A549 (cell line): ENCODE results near the gene DNAJC16. TPM values are rescaled to one million over a fixed set of nuclear protein-coding genes. Genes with fewer than 3 reads are reported as not detected.

Source experiments
- ATAC-seq, 2 experiments: fragments of 200-7000 bp in 1 of 2; fragments of >200 bp in 1 of 2; cut with Nextera tagmentation in 1 of 2; cut with Tn5 transposase in 1 of 2; 3 replicates each; pipeline versions ENCODE4 v1.8.0 to v1.9.1; 2018 to 2020; ENCODE audit warnings: mild to moderate bottlenecking in 1 of 2, moderate library complexity in 1 of 2
- CTCF ChIA-PET: fragments of 300-600 bp; sonication (Branson Sonifier 250); formaldehyde crosslinking; extraction: SDS; loops from one replicate; lab custom pipeline; 2021; ENCODE audit warnings: antibody characterized with exemption, inconsistent platforms; lab: Yijun Ruan, JAX
- POLR2A ChIA-PET: fragments of 350-600 bp; formaldehyde crosslinking; extraction: SDS; loops from one replicate; lab custom pipeline; 2021; ENCODE audit warnings: antibody characterized with exemption, inconsistent platforms; lab: Yijun Ruan, JAX
- DNase-seq, 2 experiments: peaks; one replicate each; pipeline versions ENCODE4 v3.0.0 to v3.0.0-alpha.2; 2011 to 2016; ENCODE audit warnings: low read depth in 1 of 2, low spot score in 1 of 2
- FAIRE-seq: peaks from 2 replicates; lab custom pipeline; 2011; peaks lifted over from hg19 to GRCh38; lab: Jason Lieb, UNC
- H3K27ac ChIP-seq, 2 experiments: fragments of >200 bp; sonication (Bioruptor Twin); formaldehyde crosslinking; 3 replicates each; pipeline ENCODE4 v1.5.1; 2016 to 2017
- H3K4me1 ChIP-seq: fragments of >200 bp; sonication (Bioruptor Twin); formaldehyde crosslinking; 3 replicates; pipeline ENCODE4 v1.6.1; 2016
- H3K4me2 ChIP-seq: fragments of >200 bp; sonication (Bioruptor Twin); formaldehyde crosslinking; 3 replicates; pipeline ENCODE4 v1.6.1; 2016
- H3K4me3 ChIP-seq: fragments of >200 bp; sonication (Bioruptor Twin); formaldehyde crosslinking; 3 replicates; pipeline ENCODE4 v1.5.1; 2016
- H3K9me3 ChIP-seq: fragments of >200 bp; sonication (Bioruptor Twin); formaldehyde crosslinking; 3 replicates; pipeline ENCODE4 v1.6.1; 2016
- BHLHE40 ChIP-seq: IDR thresholded peaks from 2 replicates; pipeline ENCODE4 v1.6.1; 2012; ENCODE audit warnings: low read depth, low read length, inconsistent platforms
- CBX2 ChIP-seq: fragments of 200-600 bp; sonication (generic); IDR thresholded peaks from 2 replicates; pipeline ENCODE4 v1.6.1; 2016; ENCODE audit warnings: low read depth, mild to moderate bottlenecking, borderline replicate concordance
- CBX8 ChIP-seq: fragments of 200-600 bp; sonication (generic); IDR thresholded peaks from 2 replicates; pipeline ENCODE4 v1.6.1; 2016
- CEBPB ChIP-seq, 2 experiments: fragments of >200 bp in 1 of 2; sonication (Bioruptor Twin) in 1 of 2; formaldehyde crosslinking in 1 of 2; IDR thresholded peaks; 2 replicates each; pipeline ENCODE4 v1.6.1; 2012 to 2016
- CHD2 ChIP-seq: fragments of 150-350 bp; IDR thresholded peaks from 2 replicates; pipeline ENCODE4 v1.6.1; 2014; ENCODE audit warnings: low read length; ENCODE audit not compliant: partially characterized antibody
- CHD4 ChIP-seq: fragments of 200-600 bp; sonication (generic); IDR thresholded peaks from 2 replicates; pipeline ENCODE4 v1.6.1; 2016; ENCODE audit warnings: antibody characterized with exemption, mild to moderate bottlenecking, borderline replicate concordance
- FOSB ChIP-seq: fragments of 250-450 bp; sonication (Bioruptor Pico); IDR thresholded peaks from 2 replicates; pipeline ENCODE4 v1.5.0; 2020; ENCODE audit warnings: mild to moderate bottlenecking, moderate library complexity
- FOSL2 ChIP-seq, 2 experiments: fragments of 450-650 bp in 1 of 2; fragments of >200 bp in 1 of 2; sonication (Bioruptor Twin) in 1 of 2; formaldehyde crosslinking; IDR thresholded peaks; 2 replicates each; pipeline versions ENCODE4 v1.5.0 to v1.6.1; 2016 to 2020; ENCODE audit warnings: mild to moderate bottlenecking in 1 of 2, moderate library complexity in 1 of 2
- HOXA7 ChIP-seq: fragments of 250-450 bp; sonication (Bioruptor Pico); IDR thresholded peaks from 2 replicates; pipeline ENCODE4 v1.5.0; 2020; ENCODE audit warnings: mild to moderate bottlenecking, moderate library complexity
- JUNB ChIP-seq: fragments of >200 bp; sonication (Bioruptor Twin); formaldehyde crosslinking; IDR thresholded peaks from 2 replicates; pipeline ENCODE4 v1.6.1; 2016
- KDM1A ChIP-seq: fragments of 200-600 bp; sonication (generic); IDR thresholded peaks from 2 replicates; pipeline ENCODE4 v1.6.1; 2016; ENCODE audit warnings: low read depth, mild to moderate bottlenecking
- KDM5A ChIP-seq: fragments of 200-600 bp; sonication (generic); IDR thresholded peaks from 2 replicates; pipeline ENCODE4 v1.6.1; 2016; ENCODE audit warnings: antibody characterized with exemption, mild to moderate bottlenecking
- MAZ ChIP-seq: fragments of 150-350 bp; IDR thresholded peaks from 2 replicates; pipeline ENCODE4 v1.6.1; 2014; ENCODE audit warnings: antibody characterized with exemption, low read depth, low read length, borderline replicate concordance
- NR3C1 ChIP-seq: fragments of >200 bp; sonication (Bioruptor Twin); formaldehyde crosslinking; IDR thresholded peaks from 3 replicates; pipeline ENCODE4 v1.6.1; 2017
- POLR2A ChIP-seq: IDR thresholded peaks from 2 replicates; pipeline ENCODE4 v1.6.1; 2012; ENCODE audit warnings: mild to moderate bottlenecking, low read length
- RCOR1 ChIP-seq: fragments of 150-350 bp; IDR thresholded peaks from 2 replicates; pipeline ENCODE4 v1.6.1; 2014; ENCODE audit warnings: antibody characterized with exemption, low read length, low read depth
- SMC3 ChIP-seq: fragments of >200 bp; sonication (Bioruptor Twin); formaldehyde crosslinking; IDR thresholded peaks from 3 replicates; pipeline ENCODE4 v1.6.1; 2018; ENCODE audit warnings: inconsistent platforms
- TFCP2L1 ChIP-seq: fragments of 250-450 bp; sonication (Bioruptor Pico); IDR thresholded peaks from 2 replicates; pipeline ENCODE4 v1.5.0; 2021; ENCODE audit warnings: mild to moderate bottlenecking
- ZC3H11A ChIP-seq: fragments of 450-650 bp; IDR thresholded peaks from 2 replicates; pipeline ENCODE4 v1.6.1; 2014; ENCODE audit warnings: antibody characterized with exemption, mild to moderate bottlenecking
- WGBS: methylation state at CpG from one replicate; pipeline ENCODE4 v1.1.6; 2017; ENCODE audit errors: missing lambda C conversion rate; 5-methylcytosine and 5-hydroxymethylcytosine counted together
- polyA plus RNA-seq, 4 experiments: library from polyadenylated mRNA; depleted of rRNA in 3 of 4; stranded (reverse); fragments of >200 nt; fragmentation: RNase III in 1 of 4; extraction: RNeasy Plus Mini Kit Qiagen cat#74134 plus additional on column Dnase treatment in 1 of 4; gene quantifications; 2 replicates in 3 of 4; 3 replicates in 1 of 4; pipeline ENCODE4 v1.2.3, GENCODE V29; 2011 to 2017
- TF ChIP-seq, protein P1 (sequence below): fragments of 200-600 bp; sonication (generic); IDR thresholded peaks from 2 replicates; pipeline ENCODE4 v1.6.1; 2016; ENCODE audit warnings: antibody characterized with exemption, mild to moderate bottlenecking, moderate library complexity
- TF ChIP-seq, protein P2 (sequence below): IDR thresholded peaks from 2 replicates; pipeline ENCODE4 v1.6.1; 2012; ENCODE audit warnings: low read depth, borderline replicate concordance
- TF ChIP-seq, protein P3 (sequence below): fragments of 150-350 bp; IDR thresholded peaks from 2 replicates; pipeline ENCODE4 v1.6.1; 2014; ENCODE audit warnings: low read depth, mild to moderate bottlenecking, low read length

DNAJC16 gene
- polyA plus RNA-seq, 2 of the 4 experiments (the other 2 are of a cell fraction) = 4.6 to 12.5 TPM

DNA sequence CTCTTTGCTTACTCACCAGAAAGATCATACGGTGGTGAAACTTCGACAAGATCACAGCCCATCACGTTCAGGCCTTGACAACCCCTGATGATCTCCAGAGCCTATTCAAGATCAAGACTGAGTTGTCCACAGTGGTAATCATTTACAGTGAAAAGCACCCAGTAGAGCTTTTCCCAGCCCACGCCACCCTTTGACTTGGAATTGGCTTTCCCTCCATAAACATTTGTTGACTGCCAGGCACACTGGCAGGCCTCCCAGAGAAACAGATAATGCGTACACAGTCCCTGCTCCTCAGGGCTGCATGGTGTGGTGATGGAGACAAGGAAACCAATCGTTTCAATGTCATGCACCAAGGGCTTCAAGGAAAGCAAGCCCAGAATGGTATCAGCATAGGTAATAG, 48.1 kb downstream of the DNAJC16 start:
- ATAC-seq = no peak
- H3K4me2 ChIP-seq = no peak overlapping the region

DNA sequence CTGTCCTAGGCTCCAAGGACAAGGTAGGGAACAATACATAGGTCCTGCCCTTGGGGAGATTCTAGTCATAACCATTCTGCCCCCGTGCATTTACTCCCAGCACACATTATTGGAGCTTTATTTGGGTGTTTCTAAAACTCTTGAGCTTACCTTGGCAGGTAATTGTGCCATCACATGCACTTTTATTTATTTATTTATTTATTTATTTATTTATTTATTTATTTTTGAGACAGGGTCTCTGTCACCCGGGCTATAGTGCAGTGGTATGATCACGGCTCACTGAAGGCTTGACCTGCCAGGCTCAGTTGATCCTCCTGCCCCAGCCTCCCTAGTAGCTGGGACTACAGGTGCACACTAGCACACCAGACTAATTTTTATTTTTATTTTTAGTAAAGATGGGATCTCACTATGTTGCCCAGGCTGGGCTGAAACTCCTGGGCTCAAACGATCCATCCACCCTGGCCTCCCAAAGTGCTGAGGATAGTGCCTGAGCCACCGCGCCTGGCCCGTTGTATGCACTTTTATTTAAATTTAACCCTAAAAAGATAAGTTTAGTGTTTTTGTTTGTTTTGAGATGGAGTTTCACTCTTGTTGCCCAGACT, 49.0 kb downstream of the DNAJC16 start:
- TF ChIP-seq ZC3H11A = peak; percentile 87
- no peak for TF ChIP-seq JUNB
- TF ChIP-seq, all 56 proteins: peak for 1
- WGBS = 95% methylated on average over 7 of the region's 7 CpGs
- ChIA-PET CTCF (no interaction called here), POLR2A (interaction anchor here (1.2 kb wide), 1 partner anchor 9 kb away, joined by 3 read pairs; no protein-coding TSS in a partner anchor)
- DNase-seq = no peak
- Histone ChIP-seq H3K4me2 (no peak overlapping the region), H3K4me1 (no peaks in the 10 kb centered on the region), H3K9me3 (no peaks in the 10 kb centered on the region), H3K4me3 (no peak overlapping the region), H3K27ac (no peak overlapping the region)
- no peak for ATAC-seq
- no peak for FAIRE-seq

More for the DNA sequence above, 48.1 kb downstream of the DNAJC16 start:
- Histone ChIP-seq H3K4me3 (no peak overlapping the region), H3K9me3 (no peaks in the 10 kb centered on the region), H3K4me1 (no peaks in the 10 kb centered on the region), H3K27ac (no peak overlapping the region)
- DNase-seq = no peak
- TF ChIP-seq NR3C1 = no peak
- TF ChIP-seq CEBPB (IDR thresholded peaks at IDR 0.05) = no peak
- TF ChIP-seq MAZ = no peak
- TF ChIP-seq SMC3 = no peak
- TF ChIP-seq TFCP2L1 (CRISPR knock-in tag) = no peak
- no peak for TF ChIP-seq HOXA7
- TF ChIP-seq CHD4 = no peak
- no peak for TF ChIP-seq POLR2A
- TF ChIP-seq CHD2 = no peak
- no peak for TF ChIP-seq CBX2
- TF ChIP-seq JUNB = no peak
- TF ChIP-seq, protein P1, sequence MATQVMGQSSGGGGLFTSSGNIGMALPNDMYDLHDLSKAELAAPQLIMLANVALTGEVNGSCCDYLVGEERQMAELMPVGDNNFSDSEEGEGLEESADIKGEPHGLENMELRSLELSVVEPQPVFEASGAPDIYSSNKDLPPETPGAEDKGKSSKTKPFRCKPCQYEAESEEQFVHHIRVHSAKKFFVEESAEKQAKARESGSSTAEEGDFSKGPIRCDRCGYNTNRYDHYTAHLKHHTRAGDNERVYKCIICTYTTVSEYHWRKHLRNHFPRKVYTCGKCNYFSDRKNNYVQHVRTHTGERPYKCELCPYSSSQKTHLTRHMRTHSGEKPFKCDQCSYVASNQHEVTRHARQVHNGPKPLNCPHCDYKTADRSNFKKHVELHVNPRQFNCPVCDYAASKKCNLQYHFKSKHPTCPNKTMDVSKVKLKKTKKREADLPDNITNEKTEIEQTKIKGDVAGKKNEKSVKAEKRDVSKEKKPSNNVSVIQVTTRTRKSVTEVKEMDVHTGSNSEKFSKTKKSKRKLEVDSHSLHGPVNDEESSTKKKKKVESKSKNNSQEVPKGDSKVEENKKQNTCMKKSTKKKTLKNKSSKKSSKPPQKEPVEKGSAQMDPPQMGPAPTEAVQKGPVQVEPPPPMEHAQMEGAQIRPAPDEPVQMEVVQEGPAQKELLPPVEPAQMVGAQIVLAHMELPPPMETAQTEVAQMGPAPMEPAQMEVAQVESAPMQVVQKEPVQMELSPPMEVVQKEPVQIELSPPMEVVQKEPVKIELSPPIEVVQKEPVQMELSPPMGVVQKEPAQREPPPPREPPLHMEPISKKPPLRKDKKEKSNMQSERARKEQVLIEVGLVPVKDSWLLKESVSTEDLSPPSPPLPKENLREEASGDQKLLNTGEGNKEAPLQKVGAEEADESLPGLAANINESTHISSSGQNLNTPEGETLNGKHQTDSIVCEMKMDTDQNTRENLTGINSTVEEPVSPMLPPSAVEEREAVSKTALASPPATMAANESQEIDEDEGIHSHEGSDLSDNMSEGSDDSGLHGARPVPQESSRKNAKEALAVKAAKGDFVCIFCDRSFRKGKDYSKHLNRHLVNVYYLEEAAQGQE = no peak
- TF ChIP-seq, protein P2, sequence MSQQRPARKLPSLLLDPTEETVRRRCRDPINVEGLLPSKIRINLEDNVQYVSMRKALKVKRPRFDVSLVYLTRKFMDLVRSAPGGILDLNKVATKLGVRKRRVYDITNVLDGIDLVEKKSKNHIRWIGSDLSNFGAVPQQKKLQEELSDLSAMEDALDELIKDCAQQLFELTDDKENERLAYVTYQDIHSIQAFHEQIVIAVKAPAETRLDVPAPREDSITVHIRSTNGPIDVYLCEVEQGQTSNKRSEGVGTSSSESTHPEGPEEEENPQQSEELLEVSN = no peak
- TF ChIP-seq KDM1A = no peak
- TF ChIP-seq CBX8 = no peak
- TF ChIP-seq KDM5A = no peak
- CTCF ChIA-PET = interaction anchor here (1.4 kb wide), 1 partner anchor 9 kb away, joined by 3 read pairs; no protein-coding TSS in a partner anchor
- WGBS = 84% methylated on average over 6 of the region's 6 CpGs
- FAIRE-seq = no peak
- POLR2A ChIA-PET = no interaction called here

DNA sequence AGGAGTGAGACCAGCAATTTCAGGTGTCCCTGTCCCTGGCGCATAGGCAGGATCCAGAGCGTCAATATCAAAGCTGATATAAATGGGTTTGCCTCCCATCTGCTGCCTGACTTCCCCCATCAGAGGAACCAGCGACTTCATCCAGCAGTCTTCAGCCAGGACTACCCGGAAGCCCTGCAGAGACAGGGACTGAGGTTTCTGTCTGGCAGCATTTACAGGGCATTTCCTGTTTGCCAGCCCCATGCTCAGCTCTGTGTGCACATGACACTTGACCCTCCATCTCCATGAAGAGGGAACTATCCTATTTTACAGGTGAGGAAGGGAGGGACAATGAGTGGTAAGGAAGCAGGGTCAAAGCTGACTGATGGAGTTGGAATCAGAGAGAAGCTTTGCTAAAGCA, 51.0 kb downstream of the DNAJC16 start:
- POLR2A ChIA-PET = no interaction called here
- Histone ChIP-seq H3K9me3 (no peaks in the 10 kb centered on the region), H3K4me1 (no peaks in the 10 kb centered on the region), H3K4me3 (no peak overlapping the region), H3K27ac (no peak overlapping the region), H3K4me2 (no peak overlapping the region)
- DNase-seq = no peak
- no peak for ATAC-seq
- TF ChIP-seq RCOR1 (no peak), BHLHE40 (no peak), FOSB (CRISPR knock-in tag) (no peak), FOSL2 (IDR thresholded peaks at IDR 0.05) (no peak), FOSL2 (CRISPR knock-in tag; IDR thresholded peaks at IDR 0.05) (no peak), ZC3H11A (no peak)
- TF ChIP-seq, protein P3, sequence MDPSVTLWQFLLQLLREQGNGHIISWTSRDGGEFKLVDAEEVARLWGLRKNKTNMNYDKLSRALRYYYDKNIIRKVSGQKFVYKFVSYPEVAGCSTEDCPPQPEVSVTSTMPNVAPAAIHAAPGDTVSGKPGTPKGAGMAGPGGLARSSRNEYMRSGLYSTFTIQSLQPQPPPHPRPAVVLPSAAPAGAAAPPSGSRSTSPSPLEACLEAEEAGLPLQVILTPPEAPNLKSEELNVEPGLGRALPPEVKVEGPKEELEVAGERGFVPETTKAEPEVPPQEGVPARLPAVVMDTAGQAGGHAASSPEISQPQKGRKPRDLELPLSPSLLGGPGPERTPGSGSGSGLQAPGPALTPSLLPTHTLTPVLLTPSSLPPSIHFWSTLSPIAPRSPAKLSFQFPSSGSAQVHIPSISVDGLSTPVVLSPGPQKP = no peak
- no peak for FAIRE-seq
- CTCF ChIA-PET = interaction anchor here (0.6 kb wide), 1 partner anchor 1011 kb away, joined by 3 read pairs; no protein-coding TSS in a partner anchor
- WGBS = 95% methylated on average over 4 of the region's 4 CpGs
